ENCODE results near the gene SUSD4.

GRCh38 chr1:223203694-223204093 lies 160.3 kb downstream of the SUSD4 start:
- TF ChIP-seq EZH2 (IDR thresholded peaks at IDR 0.05; ENCODE audit: borderline replicate concordance, low read length): no peak
- no peak for TF ChIP-seq CTCF (IDR thresholded peaks at IDR 0.05; ENCODE audit: low read length)

Measured in OCI-LY1 (cell line).